SH-SY5Y (cell line): ENCODE measurements around the gene CCN5.

ENCODE experiments used
- GATA2 ChIP-seq: IDR thresholded peaks from 2 replicates; pipeline ENCODE4 v1.6.1; 2011; ENCODE audit warnings: mild to moderate bottlenecking, low read depth, low read length
- GATA3 ChIP-seq: IDR thresholded peaks from 2 replicates; pipeline ENCODE4 v1.6.1; 2011; ENCODE audit warnings: low read depth, mild to moderate bottlenecking, low read length, moderate library complexity

GRCh38 chr20:44707018-44707579 lies 8.1 kb upstream of the CCN5 start:
- TF ChIP-seq GATA2 (no peak), GATA3 (no peak)
